ENCODE results near the gene GASK1A.

DNA sequence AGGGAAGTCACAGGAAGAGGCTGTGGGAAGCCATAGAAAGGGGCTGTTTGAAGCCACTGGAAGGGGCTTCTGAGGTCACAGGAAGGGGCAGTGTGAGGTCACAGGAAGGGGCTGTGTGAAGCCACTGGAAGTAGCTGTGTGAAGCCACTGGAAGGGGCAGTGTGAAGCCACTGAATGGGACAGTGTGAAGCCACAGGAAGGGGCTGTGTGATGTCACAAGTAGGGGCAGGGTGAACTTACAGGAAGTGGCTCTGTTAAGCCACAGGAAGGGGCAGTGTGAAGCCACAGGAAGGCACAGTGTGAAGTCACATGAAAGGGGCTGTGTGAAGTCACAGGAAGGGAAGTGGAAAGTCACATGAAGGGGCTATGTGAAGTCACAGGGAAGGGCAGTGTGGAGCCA is 33.1 kb downstream of the GASK1A start:
- TF ChIP-seq, protein P1, sequence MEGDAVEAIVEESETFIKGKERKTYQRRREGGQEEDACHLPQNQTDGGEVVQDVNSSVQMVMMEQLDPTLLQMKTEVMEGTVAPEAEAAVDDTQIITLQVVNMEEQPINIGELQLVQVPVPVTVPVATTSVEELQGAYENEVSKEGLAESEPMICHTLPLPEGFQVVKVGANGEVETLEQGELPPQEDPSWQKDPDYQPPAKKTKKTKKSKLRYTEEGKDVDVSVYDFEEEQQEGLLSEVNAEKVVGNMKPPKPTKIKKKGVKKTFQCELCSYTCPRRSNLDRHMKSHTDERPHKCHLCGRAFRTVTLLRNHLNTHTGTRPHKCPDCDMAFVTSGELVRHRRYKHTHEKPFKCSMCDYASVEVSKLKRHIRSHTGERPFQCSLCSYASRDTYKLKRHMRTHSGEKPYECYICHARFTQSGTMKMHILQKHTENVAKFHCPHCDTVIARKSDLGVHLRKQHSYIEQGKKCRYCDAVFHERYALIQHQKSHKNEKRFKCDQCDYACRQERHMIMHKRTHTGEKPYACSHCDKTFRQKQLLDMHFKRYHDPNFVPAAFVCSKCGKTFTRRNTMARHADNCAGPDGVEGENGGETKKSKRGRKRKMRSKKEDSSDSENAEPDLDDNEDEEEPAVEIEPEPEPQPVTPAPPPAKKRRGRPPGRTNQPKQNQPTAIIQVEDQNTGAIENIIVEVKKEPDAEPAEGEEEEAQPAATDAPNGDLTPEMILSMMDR (conservative IDR thresholded peaks at IDR 0.05; ENCODE audit: low read depth, low read length): no peak
- TF ChIP-seq MAZ (IDR thresholded peaks at IDR 0.05; ENCODE audit: borderline replicate concordance, low read depth, low read length) (no peak), RCOR1 (IDR thresholded peaks at IDR 0.05; ENCODE audit: insufficient replicate concordance, low read length) (no peak), RAD21 (IDR thresholded peaks at IDR 0.05; ENCODE audit: low read length) (no peak), POLR2A (IDR thresholded peaks at IDR 0.05; ENCODE audit: low read depth, low read length) (no peak), CEBPB (IDR thresholded peaks at IDR 0.05; ENCODE audit: low read depth, low read length) (no peak), CHD1 (IDR thresholded peaks at IDR 0.05; ENCODE audit: low read depth, low read length) (no peak), RFX5 (IDR thresholded peaks at IDR 0.05; ENCODE audit: low read depth, low read length) (no peak), SMC3 (IDR thresholded peaks at IDR 0.05; ENCODE audit: low read depth, low read length) (no peak), NFE2L2 (IDR thresholded peaks at IDR 0.05; ENCODE audit: low read depth, low read length) (no peak), MXI1 (IDR thresholded peaks at IDR 0.05; ENCODE audit: borderline replicate concordance, low read depth, low read length) (no peak), FOS (IDR thresholded peaks at IDR 0.05; ENCODE audit: low read depth, low read length) (no peak), MAFK (IDR thresholded peaks at IDR 0.05; ENCODE audit: low read depth, low read length) (no peak)
- TF ChIP-seq, protein P2, sequence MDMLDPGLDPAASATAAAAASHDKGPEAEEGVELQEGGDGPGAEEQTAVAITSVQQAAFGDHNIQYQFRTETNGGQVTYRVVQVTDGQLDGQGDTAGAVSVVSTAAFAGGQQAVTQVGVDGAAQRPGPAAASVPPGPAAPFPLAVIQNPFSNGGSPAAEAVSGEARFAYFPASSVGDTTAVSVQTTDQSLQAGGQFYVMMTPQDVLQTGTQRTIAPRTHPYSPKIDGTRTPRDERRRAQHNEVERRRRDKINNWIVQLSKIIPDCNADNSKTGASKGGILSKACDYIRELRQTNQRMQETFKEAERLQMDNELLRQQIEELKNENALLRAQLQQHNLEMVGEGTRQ (IDR thresholded peaks at IDR 0.05; ENCODE audit: low read depth, low read length): no peak

Measured in IMR-90 (cell line).